ENCODE results near the gene RCOR3. TPM values are rescaled to one million over a fixed set of nuclear protein-coding genes. Genes with fewer than 3 reads are reported as not detected.

The RCOR3 gene
- total RNA-seq, 2 donors from 2014 or later = 40.7 to 76.8 TPM

DNA sequence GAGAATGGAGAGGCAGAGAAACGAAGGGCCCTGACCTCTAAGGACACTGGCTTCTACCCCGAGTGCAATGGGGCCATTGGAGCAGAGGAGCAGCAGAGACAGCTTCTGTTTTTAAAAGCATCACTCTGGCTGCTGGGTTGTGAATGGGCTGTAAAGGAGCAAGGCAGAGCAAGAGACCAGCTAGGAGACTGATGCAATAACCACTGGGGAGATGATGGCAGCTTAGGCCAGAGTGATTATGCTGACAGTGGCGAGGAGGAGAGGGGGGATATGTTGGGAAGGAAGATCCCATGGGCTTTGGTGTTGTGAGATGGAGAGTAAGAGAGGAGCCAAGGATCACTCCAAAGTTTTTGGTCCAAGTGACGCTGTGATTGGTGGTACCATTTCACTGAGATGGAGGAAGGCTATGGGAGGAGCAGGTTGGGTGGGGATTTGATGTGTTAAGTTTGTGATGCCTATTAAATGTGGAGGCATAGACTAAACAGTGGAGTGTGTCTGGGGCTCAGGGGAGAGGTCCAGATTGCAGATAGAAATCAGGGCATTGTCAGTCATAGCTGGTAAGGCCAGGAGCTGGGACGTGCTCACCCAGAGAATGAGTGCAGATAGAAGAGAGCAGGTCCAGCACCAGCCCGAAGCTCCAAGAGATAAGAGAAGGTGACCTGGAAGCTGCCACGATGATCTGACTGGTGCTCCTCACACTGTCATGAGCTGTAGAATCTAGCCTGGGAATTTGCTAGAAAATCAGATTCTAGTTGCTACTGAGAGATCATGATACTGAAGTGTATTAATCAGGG is 78.5 kb downstream of the RCOR3 start:
- WGBS, 2 donors = 62 to 67% methylated on average over 7 of the region's 7 CpGs
- intact Hi-C loops (cut with DNase I) = no loop called here
- Histone ChIP-seq H3K36me3 (replicated peaks in 1 of 2; ENCODE audit: insufficient read depth in 1 of 2, low read depth in 2 of 2) (no peaks in the 10 kb centered on the region), H3K4me1 (peaks cover 88% of the 10 kb centered on the region), H3K4me3 (no peak overlapping the region), H3K27me3 (no peaks in the 10 kb centered on the region), H3K9me3 (no peaks in the 10 kb centered on the region), H3K27ac (no peak overlapping the region)
- ATAC-seq (no peak), DNase-seq (no peak)
- no peak for TF ChIP-seq POLR2A (IDR thresholded peaks at IDR 0.05)
- TF ChIP-seq, protein P1, sequence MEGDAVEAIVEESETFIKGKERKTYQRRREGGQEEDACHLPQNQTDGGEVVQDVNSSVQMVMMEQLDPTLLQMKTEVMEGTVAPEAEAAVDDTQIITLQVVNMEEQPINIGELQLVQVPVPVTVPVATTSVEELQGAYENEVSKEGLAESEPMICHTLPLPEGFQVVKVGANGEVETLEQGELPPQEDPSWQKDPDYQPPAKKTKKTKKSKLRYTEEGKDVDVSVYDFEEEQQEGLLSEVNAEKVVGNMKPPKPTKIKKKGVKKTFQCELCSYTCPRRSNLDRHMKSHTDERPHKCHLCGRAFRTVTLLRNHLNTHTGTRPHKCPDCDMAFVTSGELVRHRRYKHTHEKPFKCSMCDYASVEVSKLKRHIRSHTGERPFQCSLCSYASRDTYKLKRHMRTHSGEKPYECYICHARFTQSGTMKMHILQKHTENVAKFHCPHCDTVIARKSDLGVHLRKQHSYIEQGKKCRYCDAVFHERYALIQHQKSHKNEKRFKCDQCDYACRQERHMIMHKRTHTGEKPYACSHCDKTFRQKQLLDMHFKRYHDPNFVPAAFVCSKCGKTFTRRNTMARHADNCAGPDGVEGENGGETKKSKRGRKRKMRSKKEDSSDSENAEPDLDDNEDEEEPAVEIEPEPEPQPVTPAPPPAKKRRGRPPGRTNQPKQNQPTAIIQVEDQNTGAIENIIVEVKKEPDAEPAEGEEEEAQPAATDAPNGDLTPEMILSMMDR (IDR thresholded peaks at IDR 0.05) = no peak

- H3K4me1 ChIP-seq = peaks cover 83% of the 10 kb centered on the region
- H3K27ac ChIP-seq = no peak overlapping the region
- no peak for DNase-seq
- no peaks in the 10 kb centered on the region for H3K36me3 ChIP-seq (replicated peaks in 1 of 2; ENCODE audit: insufficient read depth in 1 of 2, low read depth in 2 of 2)
- no peaks in the 10 kb centered on the region for H3K9me3 ChIP-seq
- ATAC-seq = no peak
- H3K27me3 ChIP-seq = no peaks in the 10 kb centered on the region
- 80 to 83% methylated on average over 4 of the region's 4 CpGs for WGBS, 2 donors
- no peak overlapping the region for H3K4me3 ChIP-seq
- intact Hi-C loops (cut with DNase I) = no loop called here
- TF ChIP-seq, protein P1 (IDR thresholded peaks at IDR 0.05) = no peak
- no peak for TF ChIP-seq POLR2A (IDR thresholded peaks at IDR 0.05)
These were observed 79.1 kb downstream of the RCOR3 start for GRCh38 chr1:211338224-211338620.

DNA sequence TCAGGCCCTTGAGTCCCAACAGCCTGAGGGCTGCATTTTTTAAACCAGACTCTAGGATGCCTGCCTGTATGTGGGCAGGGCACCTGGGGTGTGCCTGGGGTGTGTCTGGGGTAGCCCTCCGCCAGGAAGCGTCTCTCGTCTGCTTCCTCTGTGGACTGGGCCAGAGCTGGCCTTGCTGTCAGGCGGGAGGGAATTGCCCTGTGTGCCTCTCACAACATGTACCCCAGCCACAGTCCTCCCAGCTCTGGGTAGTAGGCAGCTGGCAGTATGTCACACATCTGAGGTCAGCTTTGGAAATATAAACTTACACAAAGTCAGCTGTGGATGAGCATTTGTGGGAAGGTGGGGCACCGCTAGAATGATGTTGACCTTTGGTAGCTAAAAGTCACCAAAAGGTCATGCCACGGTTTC is 80.5 kb downstream of the RCOR3 start:
- ATAC-seq = no peak
- WGBS, 2 donors = 61 to 74% methylated on average over 2 to 6 of the region's 6 CpGs
- Histone ChIP-seq H3K9me3 (no peaks in the 10 kb centered on the region), H3K27ac (no peak overlapping the region), H3K4me3 (no peak overlapping the region), H3K4me1 (peaks cover 83% of the 10 kb centered on the region), H3K36me3 (replicated peaks in 1 of 2; ENCODE audit: insufficient read depth in 1 of 2, low read depth in 2 of 2) (no peaks in the 10 kb centered on the region), H3K27me3 (no peaks in the 10 kb centered on the region)
- no peak for TF ChIP-seq POLR2A (IDR thresholded peaks at IDR 0.05)
- TF ChIP-seq, protein P1 (IDR thresholded peaks at IDR 0.05) = no peak
- intact Hi-C loops (cut with DNase I) = no loop called here
- no peak for DNase-seq

DNA sequence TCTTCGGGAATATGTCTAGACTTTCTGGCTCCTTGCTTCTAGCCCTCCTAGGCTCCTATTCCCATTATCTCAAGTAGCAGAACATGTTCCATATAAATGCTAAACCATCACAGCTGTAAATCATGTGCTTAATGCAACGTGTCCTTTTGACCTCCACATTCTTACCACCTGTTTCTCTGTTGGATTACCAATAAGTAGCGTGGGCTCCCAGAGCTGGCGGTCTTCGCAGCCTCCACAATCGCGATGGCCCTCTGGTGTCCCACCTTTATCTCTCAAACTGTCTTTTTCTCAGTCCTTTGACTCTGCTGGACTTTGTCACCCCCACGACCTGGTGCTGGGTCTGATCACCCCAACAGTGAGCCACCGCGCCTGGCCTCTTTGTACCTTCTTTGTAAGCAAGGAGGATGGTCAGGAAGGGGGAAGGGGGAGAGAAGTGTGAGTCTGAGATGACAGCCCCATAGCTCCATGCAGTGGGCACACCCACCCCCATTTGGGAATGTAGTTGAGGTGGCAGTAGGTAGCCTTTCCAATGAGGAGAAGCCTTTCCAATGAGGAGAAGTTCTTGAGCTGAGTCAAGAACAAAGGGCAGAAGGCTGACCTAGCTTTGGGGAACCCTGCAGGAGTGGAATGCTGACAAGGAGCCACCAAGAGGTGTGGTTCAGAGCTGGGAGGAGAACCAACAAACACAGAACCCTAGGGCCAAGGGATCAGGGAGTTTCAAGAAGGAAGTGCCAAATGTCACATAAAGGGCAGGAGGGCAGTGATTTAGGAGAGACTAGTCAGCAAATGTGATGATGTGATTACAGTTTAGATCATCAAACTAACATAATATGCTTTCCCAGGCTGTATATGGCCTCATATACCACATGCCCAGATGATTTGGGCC is 81.7 kb downstream of the RCOR3 start:
- no peaks in the 10 kb centered on the region for H3K36me3 ChIP-seq (replicated peaks in 1 of 2; ENCODE audit: insufficient read depth in 1 of 2, low read depth in 2 of 2)
- no peak for DNase-seq
- ATAC-seq = no peak
- H3K27me3 ChIP-seq = no peaks in the 10 kb centered on the region
- peaks cover 83% of the 10 kb centered on the region for H3K4me1 ChIP-seq
- no peak for TF ChIP-seq POLR2A (IDR thresholded peaks at IDR 0.05)
- TF ChIP-seq, protein P1 (IDR thresholded peaks at IDR 0.05) = no peak
- H3K9me3 ChIP-seq = no peaks in the 10 kb centered on the region
- WGBS, 2 donors = 90 to 92% methylated on average over 10 of the region's 10 CpGs
- intact Hi-C loops (cut with DNase I) = no loop called here
- H3K27ac ChIP-seq = peak overlapping the region in 1 of 4 donors; percentile 28
- H3K4me3 ChIP-seq = no peak overlapping the region
